ENCODE data around the gene SCUBE3.

Gene SCUBE3

GRCh38 chr6:35213824-35214756 lies at the start of gene SCUBE3:
TSS of gene SCUBE3 (plus strand) at chr6:35213956. CDS start at chr6:35214419, 463 bp downstream.
- DNase-seq, result peak; percentile 61

GRCh38 chr6:35164277-35164676 lies 49.5 kb upstream of the SCUBE3 start:
- DNase-seq, result no peak

- no peak for DNase-seq
Observed at GRCh38 chr6:35164868-35165267, 48.9 kb upstream of the SCUBE3 start.

GRCh38 chr6:35165630-35166071 lies 48.1 kb upstream of the SCUBE3 start:
- DNase-seq, result no peak

GRCh38 chr6:35166116-35166515 lies 47.6 kb upstream of the SCUBE3 start:
- no peak for DNase-seq

GRCh38 chr6:35166520-35166919 lies 47.2 kb upstream of the SCUBE3 start:
- no peak for DNase-seq

GRCh38 chr6:35167505-35167904 lies 46.3 kb upstream of the SCUBE3 start:
- DNase-seq, result no peak

GRCh38 chr6:35168461-35168861 lies 45.3 kb upstream of the SCUBE3 start:
- no peak for DNase-seq

- DNase-seq, result no peak
Observed at GRCh38 chr6:35170166-35170565, 43.6 kb upstream of the SCUBE3 start.

GRCh38 chr6:35170891-35171290 lies 42.9 kb upstream of the SCUBE3 start:
- DNase-seq, result no peak

GRCh38 chr6:35173044-35173426 lies 40.7 kb upstream of the SCUBE3 start:
- no peak for DNase-seq

GRCh38 chr6:35173427-35174087 lies 40.2 kb upstream of the SCUBE3 start:
- DNase-seq, result no peak

GRCh38 chr6:35174088-35174434 lies 39.7 kb upstream of the SCUBE3 start:
- no peak for DNase-seq

GRCh38 chr6:35174501-35174900 lies 39.3 kb upstream of the SCUBE3 start:
- DNase-seq, result no peak

GRCh38 chr6:35176301-35177024 lies 37.3 kb upstream of the SCUBE3 start:
- DNase-seq, result no peak

GRCh38 chr6:35177157-35177556 lies 36.6 kb upstream of the SCUBE3 start:
- DNase-seq, result no peak

GRCh38 chr6:35177596-35177995 lies 36.2 kb upstream of the SCUBE3 start:
- no peak for DNase-seq

- no peak for DNase-seq
Observed at GRCh38 chr6:35178012-35178411, 35.7 kb upstream of the SCUBE3 start.

GRCh38 chr6:35178932-35179832 lies 34.6 kb upstream of the SCUBE3 start:
- DNase-seq, result no peak

GRCh38 chr6:35179901-35180535 lies 33.7 kb upstream of the SCUBE3 start:
- DNase-seq, result no peak

- DNase-seq, result no peak
Observed at GRCh38 chr6:35181308-35181932, 32.3 kb upstream of the SCUBE3 start.
